Stimulated activated CD4-positive, alpha-beta T cell treated with anti-CD3 and anti-CD28 coated beads, Interleukin-15, amount 100 ng/mL, for 48 hours (primary cell): ENCODE data around the gene MPIG6B.
"Not testable (repeated sequence)": the region's sequence is repeated elsewhere in the genome, so short reads cannot be mapped to it uniquely, and the experiment has no call there.

ENCODE experiments used
- DNase-seq, 2 donors: peaks; one replicate each; pipeline ENCODE4 v3.0.0-alpha.2; 2020; ENCODE audit warnings: low read depth in 2 of 2

The MPIG6B gene

DNA sequence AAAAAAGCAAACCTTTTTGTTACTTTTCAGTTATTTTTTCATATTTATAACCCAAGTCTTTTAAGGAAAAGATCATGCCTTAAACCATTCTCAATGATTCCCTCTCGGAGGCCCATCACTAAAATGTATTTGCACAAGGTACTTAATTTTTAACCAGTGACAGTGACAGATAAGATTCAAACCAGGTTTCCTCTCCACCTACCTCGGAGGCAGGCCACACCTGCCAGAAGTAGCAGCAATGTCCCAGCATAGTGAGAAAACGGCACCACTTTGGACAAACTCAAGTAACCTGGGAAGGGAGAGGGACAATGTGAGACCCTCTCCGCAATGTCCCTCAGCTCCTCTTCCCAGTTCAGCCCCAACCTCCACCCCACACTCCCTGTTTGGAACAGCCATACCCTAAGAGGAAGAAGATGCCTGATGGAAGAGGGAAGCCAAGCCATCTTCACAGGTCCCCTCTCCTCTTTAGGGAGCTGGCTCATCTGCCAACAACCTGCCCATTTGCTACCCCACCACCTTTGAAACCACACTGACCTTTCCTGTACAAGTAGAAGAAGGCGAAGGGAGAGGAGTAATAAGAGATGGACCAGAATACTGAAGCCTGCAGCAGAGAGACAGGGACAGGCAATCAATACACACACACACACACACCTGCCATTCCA, 22.3 kb upstream of the MPIG6B start:
- DNase-seq, result no peak

- no peak for DNase-seq
Measured at GRCh38 chr6:31701666-31702404, 21.3 kb upstream of the MPIG6B start.

GRCh38 chr6:31702405-31702818, 20.8 kb upstream of the MPIG6B start:
- peak in 1 of 2 donors; percentile 27 for DNase-seq

GRCh38 chr6:31702819-31703716, 20.1 kb upstream of the MPIG6B start, which contains the start of gene ABHD16A:
ABHD16A (minus strand) TSS chr6:31703324; CDS start chr6:31703281, 43 bp downstream.
- peak; percentile 96 to 98 for DNase-seq

- DNase-seq, result no peak
Measured at GRCh38 chr6:31705931-31706330, 17.2 kb upstream of the MPIG6B start.

GRCh38 chr6:31706599-31706998, 16.6 kb upstream of the MPIG6B start, which contains the start of gene LY6G6F:
LY6G6F (plus strand) TSS chr6:31706866; CDS start chr6:31706907, 41 bp downstream.
- DNase-seq, result no peak

DNA sequence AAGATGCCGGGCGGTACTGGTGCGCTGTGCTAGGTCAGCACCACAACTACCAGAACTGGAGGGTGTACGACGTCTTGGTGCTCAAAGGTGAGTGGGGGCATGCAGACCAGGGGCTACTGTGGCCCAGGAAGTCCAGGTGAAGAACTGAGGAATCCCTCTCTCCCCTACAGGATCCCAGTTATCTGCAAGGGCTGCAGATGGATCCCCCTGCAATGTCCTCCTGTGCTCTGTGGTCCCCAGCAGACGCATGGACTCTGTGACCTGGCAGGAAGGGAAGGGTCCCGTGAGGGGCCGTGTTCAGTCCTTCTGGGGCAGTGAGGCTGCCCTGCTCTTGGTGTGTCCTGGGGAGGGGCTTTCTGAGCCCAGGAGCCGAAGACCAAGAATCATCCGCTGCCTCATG, 15.5 kb upstream of the MPIG6B start:
- no peak for DNase-seq

DNA sequence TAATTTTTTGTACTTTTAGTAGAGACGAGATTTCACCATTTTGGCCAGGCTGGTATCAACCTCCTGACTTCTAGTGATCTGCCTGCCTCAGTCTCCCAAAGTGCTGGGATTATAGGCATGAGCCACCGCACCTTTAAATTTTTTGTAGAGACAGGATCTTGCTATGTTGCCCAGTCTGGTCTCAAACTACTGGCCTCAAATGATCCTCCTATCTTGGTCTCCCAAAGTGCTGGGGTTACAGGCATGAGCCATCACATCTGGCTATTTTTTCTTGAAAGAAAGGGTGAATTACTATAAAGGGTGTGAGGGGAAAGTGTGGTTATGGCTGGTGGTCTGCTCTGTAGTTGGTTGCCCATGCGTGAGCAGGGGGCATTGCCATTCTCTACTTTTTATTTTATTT, 14.9 kb upstream of the MPIG6B start:
- no peak for DNase-seq

DNA sequence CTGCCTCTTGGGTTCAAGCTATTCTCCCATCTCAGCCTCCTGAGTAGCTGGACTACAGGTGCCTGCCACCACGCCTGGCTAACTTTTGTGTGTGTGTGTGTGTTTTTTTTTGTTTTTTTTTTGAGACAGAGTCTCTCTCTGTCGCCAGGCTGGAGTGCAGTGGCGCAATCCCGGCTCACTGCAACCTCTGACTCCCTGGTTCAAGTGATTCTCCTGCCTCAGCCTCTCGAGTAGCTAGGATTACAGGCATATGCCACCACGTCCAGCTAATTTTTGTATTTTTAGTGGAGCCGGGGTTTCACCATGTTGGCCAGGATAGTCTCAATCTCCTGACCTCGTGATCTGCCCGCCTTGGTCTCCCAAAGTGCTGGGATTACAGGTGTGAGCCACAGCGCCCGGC, 14.0 kb upstream of the MPIG6B start:
- not testable (repeated sequence) for DNase-seq

- no peak for DNase-seq
Measured at GRCh38 chr6:31710523-31711219, 12.5 kb upstream of the MPIG6B start.

- DNase-seq, result no peak
Measured at GRCh38 chr6:31711233-31711632, 11.9 kb upstream of the MPIG6B start.

DNA sequence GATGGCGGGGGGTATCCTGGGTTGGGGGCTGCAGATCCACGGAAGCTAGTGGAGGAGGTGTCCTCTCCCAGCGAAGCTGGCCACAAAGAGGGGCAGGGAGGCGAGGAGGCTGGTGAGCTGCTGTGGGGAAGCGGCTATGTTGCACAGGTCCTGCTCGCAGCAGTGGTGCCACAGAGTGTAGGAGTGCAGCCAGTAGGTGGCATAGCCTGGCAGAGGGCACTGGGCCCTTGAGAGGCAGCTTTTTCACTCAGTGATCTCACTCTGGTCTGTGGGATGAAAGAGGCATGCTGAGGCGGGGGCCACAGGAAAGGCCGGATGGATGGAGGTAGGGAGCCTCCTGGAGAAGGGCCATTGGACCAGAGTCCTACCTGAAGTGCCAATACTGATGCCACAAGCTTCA, 10.9 kb upstream of the MPIG6B start:
- no peak for DNase-seq

- no peak for DNase-seq
Measured at GRCh38 chr6:31713465-31713864, 9.7 kb upstream of the MPIG6B start.

DNA sequence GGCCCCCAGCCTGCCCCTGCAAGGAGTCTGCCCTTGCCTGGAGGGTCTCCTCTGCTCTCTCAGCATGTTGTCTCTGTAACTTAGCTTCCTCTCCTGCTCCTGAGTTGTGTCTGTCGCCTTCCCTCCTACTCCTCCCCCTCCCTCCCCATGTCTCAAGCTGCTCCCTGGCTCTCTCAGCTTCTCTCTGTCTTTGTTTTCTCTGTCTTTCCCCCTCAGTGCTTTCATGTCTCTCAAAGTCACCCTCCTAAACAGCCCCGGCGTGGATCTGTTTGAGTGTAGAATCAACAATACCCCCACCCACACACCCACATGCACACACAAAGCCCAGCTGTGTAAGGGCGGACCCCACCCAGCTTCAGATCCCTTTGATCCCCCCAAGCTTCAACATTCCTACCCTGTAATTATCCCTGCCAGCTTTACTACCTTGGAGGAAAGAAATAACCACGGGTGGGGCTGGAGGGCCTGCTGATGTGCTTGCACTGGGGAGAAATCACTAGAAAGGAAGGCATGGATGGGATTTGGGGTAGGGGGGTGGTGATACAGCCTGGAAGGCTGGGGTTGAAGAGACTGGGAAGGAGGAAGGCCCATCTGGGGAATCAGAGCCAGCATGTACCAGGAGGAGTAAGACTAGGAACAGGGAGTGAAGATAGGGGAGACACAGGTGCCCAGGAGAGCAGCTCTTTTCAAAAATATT, 9.0 kb upstream of the MPIG6B start:
- DNase-seq, result no peak

GRCh38 chr6:31715022-31715958, 7.9 kb upstream of the MPIG6B start, which contains the start of gene LY6G6D:
LY6G6D (plus strand) TSS chr6:31715348; CDS start chr6:31715356, 8 bp downstream.
- no peak for DNase-seq

GRCh38 chr6:31717499-31718222, 5.5 kb upstream of the MPIG6B start:
- DNase-seq, result no peak

GRCh38 chr6:31718265-31718664, 4.9 kb upstream of the MPIG6B start:
- no peak for DNase-seq

- no peak for DNase-seq
Measured at GRCh38 chr6:31719001-31719400, 4.2 kb upstream of the MPIG6B start.

DNA sequence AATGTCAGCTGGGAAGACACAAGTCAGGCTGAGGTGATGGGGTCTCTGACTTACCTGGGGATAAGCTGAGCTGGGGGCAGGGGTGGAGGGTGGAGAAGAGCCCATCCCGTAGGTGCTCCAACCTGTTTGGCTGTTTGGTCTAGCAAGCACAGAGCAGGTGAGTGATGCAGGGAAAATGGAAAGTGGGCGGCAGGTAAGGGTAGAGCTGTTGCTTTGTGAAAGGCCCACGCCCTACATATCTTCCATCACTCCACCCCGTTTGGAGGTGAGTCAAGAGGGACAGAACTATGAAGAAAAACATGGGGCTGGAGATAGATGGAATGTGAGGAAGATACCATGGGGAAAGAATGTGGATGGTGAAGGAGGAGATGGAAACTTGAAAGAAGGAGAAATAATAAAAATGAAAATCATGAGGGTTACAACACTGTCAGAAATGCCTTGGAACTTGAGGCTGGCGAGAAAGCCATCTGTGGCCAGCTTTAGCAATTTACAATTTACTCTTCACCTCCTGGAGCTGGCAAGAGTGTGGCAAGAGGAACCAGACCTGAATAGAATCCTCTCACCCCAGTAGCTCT, 2.9 kb upstream of the MPIG6B start:
- no peak for DNase-seq
